ENCODE results near the gene CYB5B. TPM values are rescaled to one million over a fixed set of nuclear protein-coding genes. Genes with fewer than 3 reads are reported as not detected.

The CYB5B gene
- total and polyA plus RNA-seq, 2 donors (not counting 3 experiments of a cell fraction or from before 2014, with no cell fraction given): 175 to 176 TPM

GRCh38 chr16:69381231-69381630 is 43.2 kb upstream of the CYB5B start:
- ChIA-PET CTCF (interaction anchor here (0.9 to 1.6 kb wide), 8 partner anchors 9 to 386 kb away, joined by 3 to 9 read pairs (median 4); no protein-coding TSS in a partner anchor), POLR2A (interaction anchor here (1.0 kb wide), 1 partner anchor 23 kb away, joined by 4 read pairs; no protein-coding TSS in a partner anchor)
- Histone ChIP-seq H2AFZ (ENCODE audit: low read depth, low read length) (no peak overlapping the region), H3K27ac (ENCODE audit: insufficient read depth, low read depth, low read length) (peak overlapping the region; percentile 85), H3K9me1 (replicated peaks; ENCODE audit: control insufficient read depth, extremely low read depth, insufficient read depth, low read length) (no peaks in the 10 kb centered on the region), H3K4me2 (ENCODE audit: insufficient read depth, low read length) (peak overlapping the region; percentile 37), H4K20me1 (replicated peaks; ENCODE audit: control insufficient read depth, extremely low read depth, insufficient read depth, low read length) (peaks cover 4% of the 10 kb centered on the region), H3K9ac (replicated peaks; ENCODE audit: extremely low read depth, insufficient read depth, low read length) (peak overlapping the region; percentile 41), H3K9me3 (replicated peaks; ENCODE audit: control insufficient read depth, insufficient read depth, low read length) (no peaks in the 10 kb centered on the region), H3K36me3 (ENCODE audit: control insufficient read depth in 2 of 2, extremely low read depth in 1 of 2, insufficient read depth in 2 of 2, low read length in 2 of 2) (peaks cover 4 to 9% of the 10 kb centered on the region in 2 experiments), H3K79me2 (ENCODE audit: control insufficient read depth, insufficient read depth, low read length) (peaks cover 35% of the 10 kb centered on the region), H3K27me3 (ENCODE audit: control insufficient read depth in 2 of 2, insufficient read depth in 2 of 2, low read length in 2 of 2) (no peaks in the 10 kb centered on the region), H3K4me3 (replicated peaks in 1 of 3; ENCODE audit: insufficient read depth in 1 of 3, low read depth in 1 of 3, low read length in 3 of 3) (no peak overlapping the region), H3K4me1 (ENCODE audit: control insufficient read depth, extremely low read depth, insufficient read depth, low read length) (peaks cover 40% of the 10 kb centered on the region)
- TF ChIP-seq EZH2 (IDR thresholded peaks at IDR 0.05; ENCODE audit: borderline replicate concordance, low read depth, low read length, severe bottlenecking) (no peak), JUN (IDR thresholded peaks at IDR 0.05; ENCODE audit: borderline replicate concordance, insufficient read depth, insufficient read length, low read depth) (peak; percentile 69), FOS (IDR thresholded peaks at IDR 0.05; ENCODE audit: borderline replicate concordance, insufficient read depth, low read length) (peak; percentile 39)
- dilution Hi-C loops (cut with MboI; ENCODE audit: extremely low pct_ligation_motif_present, low sequenced_read_pairs): no loop called here
- no TSS peak for BruUV-seq (replicated peaks)
- intact Hi-C loops (cut with micrococcal nuclease): no loop called here
- FAIRE-seq: peak; percentile 44
- DNase-seq (ENCODE audit: low read depth, low spot score): peak; percentile 73

- TF ChIP-seq POLR2A (IDR thresholded peaks at IDR 0.05; ENCODE audit: low read depth, low read length): no peak
- TF ChIP-seq GATA2 (IDR thresholded peaks at IDR 0.05; ENCODE audit: insufficient read depth, insufficient read length, low read depth, low read length): no peak
- TF ChIP-seq, protein P1, sequence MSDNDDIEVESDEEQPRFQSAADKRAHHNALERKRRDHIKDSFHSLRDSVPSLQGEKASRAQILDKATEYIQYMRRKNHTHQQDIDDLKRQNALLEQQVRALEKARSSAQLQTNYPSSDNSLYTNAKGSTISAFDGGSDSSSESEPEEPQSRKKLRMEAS (IDR thresholded peaks at IDR 0.05; ENCODE audit: insufficient read depth, insufficient read length): no peak
- TF ChIP-seq JUN (IDR thresholded peaks at IDR 0.05; ENCODE audit: borderline replicate concordance, insufficient read depth, insufficient read length, low read depth): no peak
- no peak for TF ChIP-seq POLR2AphosphoS5 (IDR thresholded peaks at IDR 0.05; ENCODE audit: insufficient read depth, low read depth, low read length)
- TF ChIP-seq, protein P2, sequence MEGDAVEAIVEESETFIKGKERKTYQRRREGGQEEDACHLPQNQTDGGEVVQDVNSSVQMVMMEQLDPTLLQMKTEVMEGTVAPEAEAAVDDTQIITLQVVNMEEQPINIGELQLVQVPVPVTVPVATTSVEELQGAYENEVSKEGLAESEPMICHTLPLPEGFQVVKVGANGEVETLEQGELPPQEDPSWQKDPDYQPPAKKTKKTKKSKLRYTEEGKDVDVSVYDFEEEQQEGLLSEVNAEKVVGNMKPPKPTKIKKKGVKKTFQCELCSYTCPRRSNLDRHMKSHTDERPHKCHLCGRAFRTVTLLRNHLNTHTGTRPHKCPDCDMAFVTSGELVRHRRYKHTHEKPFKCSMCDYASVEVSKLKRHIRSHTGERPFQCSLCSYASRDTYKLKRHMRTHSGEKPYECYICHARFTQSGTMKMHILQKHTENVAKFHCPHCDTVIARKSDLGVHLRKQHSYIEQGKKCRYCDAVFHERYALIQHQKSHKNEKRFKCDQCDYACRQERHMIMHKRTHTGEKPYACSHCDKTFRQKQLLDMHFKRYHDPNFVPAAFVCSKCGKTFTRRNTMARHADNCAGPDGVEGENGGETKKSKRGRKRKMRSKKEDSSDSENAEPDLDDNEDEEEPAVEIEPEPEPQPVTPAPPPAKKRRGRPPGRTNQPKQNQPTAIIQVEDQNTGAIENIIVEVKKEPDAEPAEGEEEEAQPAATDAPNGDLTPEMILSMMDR (IDR thresholded peaks at IDR 0.05; ENCODE audit: extremely low read depth in 1 of 2, insufficient read depth in 1 of 2, low read depth in 1 of 2, low read length in 2 of 2): no peak
- TF ChIP-seq FOS (IDR thresholded peaks at IDR 0.05; ENCODE audit: borderline replicate concordance, insufficient read depth, low read length): no peak
- TF ChIP-seq EZH2 (IDR thresholded peaks at IDR 0.05; ENCODE audit: borderline replicate concordance, low read depth, low read length, severe bottlenecking): no peak
- TF ChIP-seq MYC (IDR thresholded peaks at IDR 0.05; ENCODE audit: low read depth, low read length): no peak
Observed at GRCh38 chr16:69382421-69382820, 42.0 kb upstream of the CYB5B start.

More at GRCh38 chr16:69382421-69382820, 42.0 kb upstream of the CYB5B start:
- Histone ChIP-seq H3K9ac (replicated peaks; ENCODE audit: extremely low read depth, insufficient read depth, low read length) (no peak overlapping the region), H3K9me1 (replicated peaks; ENCODE audit: control insufficient read depth, extremely low read depth, insufficient read depth, low read length) (no peaks in the 10 kb centered on the region), H3K4me1 (ENCODE audit: control insufficient read depth, extremely low read depth, insufficient read depth, low read length) (peaks cover 42% of the 10 kb centered on the region), H3K27me3 (ENCODE audit: control insufficient read depth in 2 of 2, insufficient read depth in 2 of 2, low read length in 2 of 2) (no peaks in the 10 kb centered on the region), H3K27ac (ENCODE audit: insufficient read depth, low read depth, low read length) (peak overlapping the region; percentile 85), H4K20me1 (replicated peaks; ENCODE audit: control insufficient read depth, extremely low read depth, insufficient read depth, low read length) (peaks cover 4% of the 10 kb centered on the region), H3K9me3 (replicated peaks; ENCODE audit: control insufficient read depth, insufficient read depth, low read length) (no peaks in the 10 kb centered on the region), H3K4me2 (ENCODE audit: insufficient read depth, low read length) (no peak overlapping the region), H3K4me3 (replicated peaks in 1 of 3; ENCODE audit: insufficient read depth in 1 of 3, low read depth in 1 of 3, low read length in 3 of 3) (no peak overlapping the region), H3K36me3 (ENCODE audit: control insufficient read depth in 2 of 2, extremely low read depth in 1 of 2, insufficient read depth in 2 of 2, low read length in 2 of 2) (peaks cover 4 to 9% of the 10 kb centered on the region in 2 experiments), H3K79me2 (ENCODE audit: control insufficient read depth, insufficient read depth, low read length) (peaks cover 35% of the 10 kb centered on the region), H2AFZ (ENCODE audit: low read depth, low read length) (no peak overlapping the region)
- intact Hi-C loops (cut with micrococcal nuclease) (no loop called here), dilution Hi-C loops (cut with MboI; ENCODE audit: extremely low pct_ligation_motif_present, low sequenced_read_pairs) (no loop called here)
- no peak for DNase-seq (ENCODE audit: low read depth, low spot score)
- no peak for FAIRE-seq
- BruUV-seq (replicated peaks): no TSS peak
- ChIA-PET POLR2A (interaction anchor here (0.6 kb wide), 1 partner anchor 137 kb away, joined by 3 read pairs; no protein-coding TSS in a partner anchor), CTCF (interaction anchor here (0.9 to 1.6 kb wide), 5 partner anchors 14 to 377 kb away, joined by 3 to 5 read pairs (median 3); no protein-coding TSS in a partner anchor)

All from endothelial cell of umbilical vein (primary cell).